ENCODE results near the gene DAB2IP.
"Not testable (repeated sequence)": the region's sequence is repeated elsewhere in the genome, so short reads cannot be mapped to it uniquely, and the experiment has no call there.

The DAB2IP gene

GRCh38 chr9:121626012-121626411 is 25.4 kb upstream of the DAB2IP start:
- no peak for DNase-seq

GRCh38 chr9:121627427-121627826 is 24.0 kb upstream of the DAB2IP start:
- DNase-seq: no peak

GRCh38 chr9:121628401-121628800 is 23.0 kb upstream of the DAB2IP start:
- no peak for DNase-seq

GRCh38 chr9:121631115-121631514 is 20.3 kb upstream of the DAB2IP start:
- no peak for DNase-seq

- DNase-seq: no peak
Observed at GRCh38 chr9:121631978-121632418, 19.4 kb upstream of the DAB2IP start.

GRCh38 chr9:121633119-121633714 is 18.2 kb upstream of the DAB2IP start:
- DNase-seq: no peak

GRCh38 chr9:121633736-121634135 is 17.7 kb upstream of the DAB2IP start:
- DNase-seq: no peak

GRCh38 chr9:121634329-121635261 is 16.8 kb upstream of the DAB2IP start:
- no peak for DNase-seq

GRCh38 chr9:121635300-121635876 is 16.0 kb upstream of the DAB2IP start:
- DNase-seq: no peak

- no peak for DNase-seq
Observed at GRCh38 chr9:121636341-121636865, 15.0 kb upstream of the DAB2IP start.

- no peak for DNase-seq
Observed at GRCh38 chr9:121636978-121637712, 14.3 kb upstream of the DAB2IP start.

GRCh38 chr9:121637713-121638220 is 13.7 kb upstream of the DAB2IP start:
- no peak for DNase-seq

- DNase-seq: no peak
Observed at GRCh38 chr9:121638399-121638798, 13.0 kb upstream of the DAB2IP start.

GRCh38 chr9:121638901-121639592 is 12.4 kb upstream of the DAB2IP start:
- DNase-seq: no peak

- no peak for DNase-seq
Observed at GRCh38 chr9:121639619-121640018, 11.8 kb upstream of the DAB2IP start.

- no peak for DNase-seq
Observed at GRCh38 chr9:121640076-121640475, 11.4 kb upstream of the DAB2IP start.

GRCh38 chr9:121640491-121641223 is 10.8 kb upstream of the DAB2IP start:
- DNase-seq: no peak

- DNase-seq: no peak
Observed at GRCh38 chr9:121641224-121641611, 10.2 kb upstream of the DAB2IP start.

- no peak for DNase-seq
Observed at GRCh38 chr9:121642758-121643157, 8.7 kb upstream of the DAB2IP start.

- no peak for DNase-seq
Observed at GRCh38 chr9:121643473-121643872, 8.0 kb upstream of the DAB2IP start.

- not testable (repeated sequence) for DNase-seq
Observed at GRCh38 chr9:121644040-121644439, 7.4 kb upstream of the DAB2IP start.
